ENCODE measurements around the gene BLOC1S1.

- TF ChIP-seq JUN (IDR thresholded peaks at IDR 0.05) (no peak), CTCF (IDR thresholded peaks at IDR 0.05) (no peak), JUNB (IDR thresholded peaks at IDR 0.05) (no peak), HOXA7 (CRISPR knock-in tag; IDR thresholded peaks at IDR 0.05) (no peak), POLR2A (IDR thresholded peaks at IDR 0.05; ENCODE audit: low read length) (no peak), ESRRA (IDR thresholded peaks at IDR 0.05; ENCODE audit: borderline replicate concordance, low read length) (no peak), E2F6 (IDR thresholded peaks at IDR 0.05; ENCODE audit: borderline replicate concordance, low read depth) (no peak), ELK1 (IDR thresholded peaks at IDR 0.05; ENCODE audit: low read depth, low read length) (no peak), EHMT2 (IDR thresholded peaks at IDR 0.05; ENCODE audit: low read depth) (no peak), RAD21 (conservative IDR thresholded peaks at IDR 0.05 in 1 of 2, IDR thresholded peaks at IDR 0.05 in 1 of 2) (no peak)
Observed at GRCh38 chr12:55744340-55745030, 28.6 kb downstream of the BLOC1S1 start.

Data from A549 (cell line).